Hepatocyte (in vitro differentiated cells): ENCODE results near the gene SLX9.

ENCODE experiments used
- CTCF ChIP-seq: fragments of 200-600 bp; sonication (generic); IDR thresholded peaks from 2 replicates; pipeline ENCODE4 v1.5.1; 2016; ENCODE audit warnings: antibody characterized with exemption, mild to moderate bottlenecking; ENCODE audit not compliant: poor library complexity
- EZH2 ChIP-seq: fragments of 200-600 bp; sonication (generic); IDR thresholded peaks from 2 replicates; pipeline ENCODE4 v1.6.1; 2016; ENCODE audit warnings: antibody characterized with exemption, mild to moderate bottlenecking, borderline replicate concordance
- EZH2phosphoT487 ChIP-seq: fragments of 200-600 bp; sonication (generic); IDR thresholded peaks from one replicate; pipeline ENCODE4 v1.6.1; 2018; ENCODE audit warnings: antibody characterized with exemption, mild to moderate bottlenecking, low read depth, moderate library complexity; ENCODE audit not compliant: unreplicated experiment, severe bottlenecking

- TF ChIP-seq CTCF (no peak), EZH2 (no peak), EZH2phosphoT487 (no peak)
These were observed 34.8 kb downstream of the SLX9 start for GRCh38 chr21:44974676-44975075.
